Choroid plexus epithelial cell (primary cell): Measurements from ENCODE around the gene SCOC.

Experiments
- DNase-seq: peaks from one replicate; pipeline ENCODE4 v3.0.0-alpha.2; 2010; ENCODE audit warnings: low read depth
- H3K4me3 ChIP-seq: 2 replicates; pipeline ENCODE4 v1.5.1; 2011; ENCODE audit warnings: low read depth, mild to moderate bottlenecking, control low read depth, low read length, moderate library complexity
- CTCF ChIP-seq: conservative IDR thresholded peaks from 2 replicates; pipeline ENCODE4 v1.5.1; 2011; ENCODE audit warnings: low read depth, mild to moderate bottlenecking, control low read depth, inconsistent platforms, low read length, moderate library complexity

The SCOC gene

GRCh38 chr4:140346136-140346535 is 27.3 kb upstream of the SCOC start:
- no peak for DNase-seq
- no peak for TF ChIP-seq CTCF
- H3K4me3 ChIP-seq, result no peak overlapping the region

GRCh38 chr4:140349816-140350215 is 23.6 kb upstream of the SCOC start:
- no peak for DNase-seq
- TF ChIP-seq CTCF, result no peak
- H3K4me3 ChIP-seq, result no peak overlapping the region

GRCh38 chr4:140351093-140352075 is 22.1 kb upstream of the SCOC start:
- no peak for DNase-seq
- H3K4me3 ChIP-seq, result no peak overlapping the region
- no peak for TF ChIP-seq CTCF

GRCh38 chr4:140353786-140354185 is 19.7 kb upstream of the SCOC start:
- H3K4me3 ChIP-seq, result no peak overlapping the region
- no peak for DNase-seq
- TF ChIP-seq CTCF, result no peak

GRCh38 chr4:140355288-140355687 is 18.2 kb upstream of the SCOC start:
- no peak overlapping the region for H3K4me3 ChIP-seq
- TF ChIP-seq CTCF, result no peak
- DNase-seq, result no peak

- no peak overlapping the region for H3K4me3 ChIP-seq
- DNase-seq, result no peak
- no peak for TF ChIP-seq CTCF
These were observed 15.6 kb upstream of the SCOC start for GRCh38 chr4:140357868-140358267.

GRCh38 chr4:140358281-140358680 is 15.2 kb upstream of the SCOC start:
- TF ChIP-seq CTCF, result no peak
- no peak overlapping the region for H3K4me3 ChIP-seq
- no peak for DNase-seq
